HTR-8/SVneo (cell line): Measurements from ENCODE around the gene PRPH.
"Not testable (repeated sequence)": the region's sequence is repeated elsewhere in the genome, so short reads cannot be mapped to it uniquely, and the experiment has no call there.

Experiments
- DNase-seq: peaks from one replicate; pipeline ENCODE4 v3.0.0; 2011; ENCODE audit warnings: low spot score, mixed read lengths; ENCODE audit not compliant: insufficient read length
- FAIRE-seq: peaks from 2 replicates; lab custom pipeline; 2011; peaks lifted over from hg19 to GRCh38; lab: Jason Lieb, UNC

PRPH gene

DNA sequence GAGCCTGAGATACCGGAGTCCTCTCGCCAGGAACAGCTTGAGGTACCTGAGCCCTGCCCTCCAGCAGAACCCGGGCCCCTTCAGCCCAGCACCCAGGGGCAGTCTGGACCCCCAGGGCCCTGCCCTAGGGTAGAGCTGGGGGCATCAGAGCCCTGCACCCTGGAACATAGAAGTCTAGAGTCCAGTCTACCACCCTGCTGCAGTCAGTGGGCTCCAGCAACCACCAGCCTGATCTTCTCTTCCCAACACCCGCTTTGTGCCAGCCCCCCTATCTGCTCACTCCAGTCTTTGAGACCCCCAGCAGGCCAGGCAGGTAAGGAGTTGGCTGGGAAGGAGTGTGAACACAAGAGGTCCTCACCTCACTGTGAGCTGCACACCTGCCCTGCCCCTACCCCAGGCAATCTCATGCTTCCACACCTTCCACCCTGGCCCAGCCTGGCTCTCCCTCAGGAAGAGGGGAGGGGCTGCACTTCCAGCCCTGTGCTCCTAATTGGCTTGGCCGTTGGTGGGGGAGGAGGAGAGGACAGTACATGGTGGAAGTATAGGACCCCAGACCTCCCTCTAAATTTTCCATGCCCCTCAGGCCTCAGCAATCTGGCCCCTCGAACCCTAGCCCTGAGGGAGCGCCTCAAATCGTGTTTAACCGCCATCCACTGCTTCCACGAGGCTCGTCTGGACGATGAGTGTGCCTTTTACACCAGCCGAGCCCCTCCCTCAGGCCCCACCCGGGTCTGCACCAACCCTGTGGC, 35.9 kb downstream of the PRPH start:
- FAIRE-seq: no peak

GRCh38 chr12:49331380-49332222, 36.7 kb downstream of the PRPH start:
- DNase-seq: peak; percentile 77
- FAIRE-seq: peak; percentile 72

More for the DNA sequence above, 35.9 kb downstream of the PRPH start:
- DNase-seq: no peak

DNA sequence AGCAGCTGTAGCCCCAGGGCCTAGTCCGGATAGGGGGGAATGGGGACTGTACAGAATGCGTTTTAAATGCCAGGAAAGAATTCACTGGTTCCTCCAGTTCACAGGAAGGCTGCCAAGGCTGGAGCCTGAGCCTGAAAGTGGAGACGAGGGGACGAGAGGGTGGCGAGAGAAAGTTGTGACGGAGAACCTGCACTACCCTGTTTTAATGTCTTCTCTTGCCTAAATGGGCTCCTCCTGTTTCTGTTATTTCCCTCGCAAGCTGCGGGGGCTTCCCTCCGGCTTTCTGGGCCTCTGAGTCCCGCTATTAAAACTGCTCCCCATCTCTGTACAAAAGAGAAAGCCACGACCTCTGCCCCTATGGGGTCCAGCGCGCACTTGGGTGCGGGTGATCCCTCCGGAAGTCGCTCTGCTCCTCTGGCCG, 37.5 kb downstream of the PRPH start:
- DNase-seq: no peak
- no peak for FAIRE-seq

GRCh38 chr12:49332891-49333371, 38.0 kb downstream of the PRPH start:
- FAIRE-seq: no peak
- DNase-seq: no peak

GRCh38 chr12:49333778-49334177, 38.8 kb downstream of the PRPH start:
- FAIRE-seq, DNase-seq: not testable (repeated sequence)

- FAIRE-seq (no peak), DNase-seq (no peak)
Observed at GRCh38 chr12:49334226-49334625, 39.3 kb downstream of the PRPH start.

DNA sequence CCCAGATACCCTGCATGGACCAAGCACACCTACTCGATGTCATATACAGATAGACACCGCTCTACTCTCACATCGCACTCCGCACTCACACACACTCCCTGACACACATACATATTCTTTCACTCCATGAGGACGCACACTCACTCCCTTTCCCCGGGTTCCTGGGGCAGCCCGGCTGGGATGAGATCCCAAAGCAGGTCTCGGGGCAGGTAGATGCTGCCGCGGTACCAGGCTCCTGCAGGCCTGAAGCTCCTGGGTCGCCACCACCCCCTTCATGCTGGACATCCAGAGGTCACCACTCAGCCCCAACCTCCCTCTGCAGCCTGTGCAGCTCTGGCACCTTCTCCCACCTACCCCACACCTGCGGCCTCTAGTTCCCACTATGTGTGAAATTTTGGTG, 39.7 kb downstream of the PRPH start:
- FAIRE-seq: no peak
- DNase-seq: no peak

DNA sequence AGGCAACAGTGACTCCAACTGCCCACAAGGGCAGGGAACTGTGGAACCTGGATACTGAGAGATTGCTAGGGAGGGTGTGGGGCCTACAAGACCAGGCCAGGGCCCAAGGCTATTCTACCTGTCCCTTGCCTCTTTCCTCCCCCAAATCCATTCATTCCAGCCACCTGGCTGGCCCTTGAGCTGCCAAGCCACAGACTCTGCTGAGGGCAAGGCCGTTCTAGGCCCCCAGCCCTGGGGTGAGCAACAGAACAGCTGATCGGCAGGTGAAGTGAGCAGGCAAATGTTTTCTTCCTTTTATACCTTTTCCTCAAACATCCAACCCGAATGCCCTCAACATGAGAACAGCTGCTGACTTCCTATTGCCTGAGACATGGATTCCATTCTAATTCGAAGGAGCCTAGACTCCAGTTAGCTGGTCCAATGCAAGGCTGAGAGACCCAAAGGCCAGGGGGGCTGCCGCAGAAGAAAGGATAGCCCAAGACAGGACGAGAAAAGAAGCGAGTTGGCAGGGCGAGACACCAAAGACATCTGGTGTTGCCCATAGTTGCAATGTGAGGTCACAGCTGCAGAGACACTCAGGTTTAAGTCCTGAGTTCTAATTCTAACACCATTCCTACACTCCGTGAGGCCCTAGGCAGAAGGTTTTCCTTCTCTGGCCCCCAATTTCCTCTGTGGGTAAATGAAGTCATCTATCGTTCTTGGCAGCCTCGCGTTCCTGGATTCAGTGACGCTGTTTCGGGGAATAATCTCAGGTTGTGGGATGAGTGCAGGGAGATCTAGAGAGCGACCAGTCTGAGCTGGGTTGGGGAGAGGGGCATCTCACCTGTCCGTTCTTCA, 40.4 kb downstream of the PRPH start:
- DNase-seq (no peak), FAIRE-seq (no peak)

DNA sequence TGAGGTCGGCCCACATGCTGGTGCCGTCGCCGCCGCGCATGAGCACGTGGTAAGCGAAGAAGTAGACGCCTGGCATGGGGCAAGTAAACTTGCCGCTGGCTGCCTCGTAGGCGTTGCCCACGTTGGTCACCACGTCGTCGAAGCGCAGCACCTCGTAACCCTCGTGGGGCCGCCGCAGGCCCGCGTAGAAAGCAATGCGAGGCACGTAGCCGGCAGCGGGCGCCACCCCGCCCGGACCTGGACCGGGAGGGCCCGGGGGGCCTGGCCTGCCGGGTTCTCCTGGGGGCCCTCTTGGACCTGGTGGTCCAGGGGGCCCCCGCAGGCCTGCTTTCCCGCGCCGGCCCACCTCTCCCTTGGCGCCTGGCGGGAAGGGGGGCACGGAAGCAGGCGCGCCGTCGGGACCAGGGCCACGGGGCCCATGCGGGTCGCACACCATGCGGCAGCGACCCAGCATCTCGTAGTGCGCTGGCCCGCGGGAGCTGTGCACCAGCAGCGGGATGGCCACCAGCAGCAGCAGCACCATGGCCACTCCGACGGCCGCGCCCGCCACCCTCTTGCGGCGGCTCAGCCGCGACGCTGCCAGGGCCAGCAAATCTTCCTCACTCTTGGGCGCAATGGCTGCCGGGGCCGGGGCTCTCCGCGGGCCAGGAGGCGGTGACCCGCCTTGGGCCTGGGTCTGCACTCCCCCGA, 41.2 kb downstream of the PRPH start:
- DNase-seq: no peak
- FAIRE-seq: no peak

- DNase-seq: peak; percentile 88
- peak; percentile 90 for FAIRE-seq
Observed at GRCh38 chr12:49336645-49337584, 42.0 kb downstream of the PRPH start, which contains the start of gene C1QL4. Gene C1QL4, minus strand, starts transcription at chr12:49337188. Its CDS starts 711 bp downstream, at chr12:49336477.

DNA sequence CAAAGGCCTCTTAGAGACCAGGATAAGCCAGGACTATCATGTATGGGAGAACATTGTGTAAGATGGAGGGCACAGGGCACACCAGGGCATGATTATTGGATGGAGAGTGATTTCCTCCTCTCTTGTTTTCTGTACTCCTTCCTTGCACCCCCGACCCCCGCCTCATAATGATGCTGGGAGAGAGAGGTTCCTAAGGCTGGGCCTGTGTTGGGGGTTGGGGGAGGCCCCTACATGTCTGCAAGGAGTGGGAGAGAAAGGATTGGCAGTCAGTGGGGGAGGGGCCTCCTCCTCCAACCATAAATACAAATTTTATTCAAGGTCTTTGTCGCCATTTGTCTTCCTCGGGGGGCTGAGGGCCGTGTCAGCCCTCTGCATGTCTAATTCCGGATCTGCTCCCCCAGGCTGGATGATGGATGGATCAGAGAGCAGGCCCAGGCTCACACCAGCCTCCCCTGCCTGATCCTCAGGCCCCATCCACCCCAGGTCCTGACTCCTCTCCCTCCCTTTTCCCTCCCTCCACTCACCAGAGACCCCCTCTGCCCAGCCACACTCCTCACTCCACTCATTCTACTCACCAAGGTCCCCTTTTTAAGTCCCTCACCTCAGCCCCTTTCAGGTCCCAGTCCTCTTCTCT, 44.0 kb downstream of the PRPH start:
- FAIRE-seq (no peak), DNase-seq (no peak)

DNA sequence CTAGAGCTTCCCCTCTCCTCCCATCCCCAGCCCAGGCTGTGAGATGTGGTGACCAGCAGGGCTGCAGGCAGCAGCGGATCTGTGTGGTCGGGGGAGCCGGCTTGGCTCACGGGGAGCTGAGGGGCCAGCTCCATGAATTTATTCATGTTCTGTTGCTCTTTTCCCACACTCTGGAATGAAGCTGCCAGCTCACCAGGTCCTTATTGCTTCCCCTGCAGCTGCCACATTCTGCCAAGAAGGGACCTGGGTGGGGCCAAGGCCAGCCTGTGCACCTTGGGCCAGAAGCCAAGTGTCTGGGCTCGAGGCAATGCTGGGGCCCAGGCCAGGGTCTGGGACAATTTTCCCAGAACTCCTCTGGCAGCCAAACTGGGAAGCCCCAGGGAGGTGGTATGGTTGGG, 44.5 kb downstream of the PRPH start:
- DNase-seq (no peak), FAIRE-seq (no peak)

DNA sequence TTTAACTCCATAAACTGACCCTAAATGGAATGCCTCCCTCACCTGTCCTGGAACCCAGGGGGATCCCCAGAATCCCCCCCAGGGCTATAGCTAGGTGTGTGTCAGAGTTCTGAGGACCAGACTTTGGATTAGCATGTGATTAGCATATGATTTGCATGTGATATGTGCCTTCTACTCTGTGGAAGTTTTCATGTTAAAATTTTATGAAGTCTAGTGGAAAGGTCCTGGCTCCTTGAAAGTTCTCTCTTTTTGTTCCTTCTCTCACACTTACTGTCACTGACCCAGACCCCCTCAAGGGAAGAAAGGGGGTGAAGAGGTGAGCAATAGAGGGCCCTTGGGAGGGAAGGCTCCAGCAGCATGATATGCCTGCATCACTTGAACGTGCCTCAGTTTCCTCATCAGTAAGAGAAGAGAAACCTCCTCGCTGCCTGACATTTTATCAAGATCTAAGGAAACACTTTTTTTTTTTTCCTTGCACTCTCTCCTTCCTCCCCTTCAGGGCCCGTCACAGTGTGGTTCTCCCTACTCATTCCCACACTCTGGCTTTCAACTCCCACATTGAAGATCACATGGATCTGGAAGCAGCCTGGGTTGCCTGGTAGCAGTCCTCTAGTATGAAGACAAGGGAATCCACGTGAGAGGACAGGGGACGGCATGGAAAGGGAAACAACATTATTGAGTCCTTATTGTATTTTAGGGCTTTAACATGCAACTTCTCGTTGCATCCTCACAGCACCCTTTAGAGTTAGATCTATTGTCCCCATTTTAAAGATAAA, 45.3 kb downstream of the PRPH start:
- DNase-seq (no peak), FAIRE-seq (no peak)

GRCh38 chr12:49340971-49341776, 46.2 kb downstream of the PRPH start:
- DNase-seq (no peak), FAIRE-seq (no peak)

GRCh38 chr12:49341777-49342065, 46.8 kb downstream of the PRPH start:
- no peak for FAIRE-seq

GRCh38 chr12:49342066-49342913, 47.3 kb downstream of the PRPH start:
- no peak for DNase-seq
- no peak for FAIRE-seq

More at GRCh38 chr12:49341777-49342065, 46.8 kb downstream of the PRPH start:
- DNase-seq: no peak
